NB4 (cell line): ENCODE measurements around the gene GBX2.

ENCODE experiments used
- DNase-seq: peaks from one replicate; pipeline ENCODE4 v3.0.0; 2010; ENCODE audit warnings: low read depth
- H3K4me3 ChIP-seq: one replicate; pipeline ENCODE4 v1.5.1; 2011; ENCODE audit warnings: mild to moderate bottlenecking, low read depth, low read length, moderate library complexity
- MYC ChIP-seq: IDR thresholded peaks from 2 replicates; pipeline ENCODE4 v1.6.1; 2011; ENCODE audit warnings: low read depth, low read length
- POLR2A ChIP-seq: IDR thresholded peaks from 2 replicates; pipeline ENCODE4 v1.6.1; 2011; ENCODE audit warnings: mild to moderate bottlenecking; ENCODE audit not compliant: insufficient read length; ENCODE audit errors: extremely low read depth
- TF ChIP-seq, protein P1 (sequence below): IDR thresholded peaks from one replicate; pipeline ENCODE4 v1.5.1; 2012; ENCODE audit warnings: low read depth, low read length
- TF ChIP-seq, protein P2 (sequence below): IDR thresholded peaks from 2 replicates; pipeline ENCODE4 v1.6.1; 2011; ENCODE audit warnings: low read depth, low read length

Gene GBX2

GRCh38 chr2:236195726-236196125 lies 27.5 kb upstream of the GBX2 start:
- no peak for TF ChIP-seq MYC
- TF ChIP-seq, protein P1, sequence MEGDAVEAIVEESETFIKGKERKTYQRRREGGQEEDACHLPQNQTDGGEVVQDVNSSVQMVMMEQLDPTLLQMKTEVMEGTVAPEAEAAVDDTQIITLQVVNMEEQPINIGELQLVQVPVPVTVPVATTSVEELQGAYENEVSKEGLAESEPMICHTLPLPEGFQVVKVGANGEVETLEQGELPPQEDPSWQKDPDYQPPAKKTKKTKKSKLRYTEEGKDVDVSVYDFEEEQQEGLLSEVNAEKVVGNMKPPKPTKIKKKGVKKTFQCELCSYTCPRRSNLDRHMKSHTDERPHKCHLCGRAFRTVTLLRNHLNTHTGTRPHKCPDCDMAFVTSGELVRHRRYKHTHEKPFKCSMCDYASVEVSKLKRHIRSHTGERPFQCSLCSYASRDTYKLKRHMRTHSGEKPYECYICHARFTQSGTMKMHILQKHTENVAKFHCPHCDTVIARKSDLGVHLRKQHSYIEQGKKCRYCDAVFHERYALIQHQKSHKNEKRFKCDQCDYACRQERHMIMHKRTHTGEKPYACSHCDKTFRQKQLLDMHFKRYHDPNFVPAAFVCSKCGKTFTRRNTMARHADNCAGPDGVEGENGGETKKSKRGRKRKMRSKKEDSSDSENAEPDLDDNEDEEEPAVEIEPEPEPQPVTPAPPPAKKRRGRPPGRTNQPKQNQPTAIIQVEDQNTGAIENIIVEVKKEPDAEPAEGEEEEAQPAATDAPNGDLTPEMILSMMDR: no peak
- DNase-seq: no peak
- no peak overlapping the region for H3K4me3 ChIP-seq

GRCh38 chr2:236194786-236195185 lies 26.6 kb upstream of the GBX2 start:
- no peak for DNase-seq
- TF ChIP-seq, protein P2, sequence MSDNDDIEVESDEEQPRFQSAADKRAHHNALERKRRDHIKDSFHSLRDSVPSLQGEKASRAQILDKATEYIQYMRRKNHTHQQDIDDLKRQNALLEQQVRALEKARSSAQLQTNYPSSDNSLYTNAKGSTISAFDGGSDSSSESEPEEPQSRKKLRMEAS: no peak
- no peak overlapping the region for H3K4me3 ChIP-seq

- no peak overlapping the region for H3K4me3 ChIP-seq
- no peak for DNase-seq
- no peak for TF ChIP-seq MYC
- TF ChIP-seq, protein P1: no peak
- TF ChIP-seq, protein P2: no peak
Measured at GRCh38 chr2:236193026-236193425, 24.8 kb upstream of the GBX2 start.

DNA sequence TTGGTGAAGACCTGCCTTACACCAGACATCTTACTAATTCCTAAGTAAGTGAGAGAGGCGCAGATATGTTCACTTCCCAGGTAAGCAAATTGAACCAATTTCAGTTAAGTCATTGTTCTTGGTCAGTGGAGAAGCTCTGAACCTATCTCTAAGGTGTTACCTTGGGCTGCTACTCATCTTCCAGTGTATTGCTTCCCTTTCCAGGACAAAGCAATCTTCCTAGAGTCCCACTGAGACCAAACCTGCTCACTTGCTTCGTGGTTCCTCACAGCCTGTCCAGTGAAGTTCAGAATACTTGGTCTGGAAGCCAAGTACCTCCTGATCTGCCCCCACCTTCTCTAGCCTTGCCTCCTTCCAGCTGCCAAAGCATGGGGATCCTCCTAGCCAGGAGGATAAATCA lies 22.5 kb upstream of the GBX2 start:
- no peak overlapping the region for H3K4me3 ChIP-seq

DNA sequence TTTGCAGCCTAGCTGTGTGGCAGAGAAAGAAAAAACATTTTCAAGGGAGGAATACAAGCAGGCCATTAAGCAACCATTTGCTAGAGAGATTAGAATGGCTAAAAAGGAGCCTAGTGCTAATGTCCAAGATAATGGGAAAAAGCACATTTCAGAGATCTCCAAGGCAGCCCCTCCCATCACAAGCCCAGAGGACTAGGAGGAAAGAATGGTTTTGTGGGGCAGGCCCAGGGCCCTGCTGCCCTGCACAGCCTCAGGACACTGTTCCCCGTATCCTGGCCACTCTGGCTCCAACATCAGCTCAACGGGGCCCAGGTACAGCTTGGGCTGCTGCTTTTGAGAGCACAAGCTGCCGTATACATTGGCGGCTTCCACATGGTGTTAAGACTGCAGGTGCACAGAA lies 16.5 kb upstream of the GBX2 start:
- TF ChIP-seq, protein P1: no peak
- TF ChIP-seq, protein P2: no peak
- TF ChIP-seq MYC: no peak
- no peak for TF ChIP-seq POLR2A
- DNase-seq: no peak
- H3K4me3 ChIP-seq: no peak overlapping the region

More for the DNA sequence above, 22.5 kb upstream of the GBX2 start:
- DNase-seq: no peak
- no peak for TF ChIP-seq MYC
- TF ChIP-seq, protein P2: no peak
- TF ChIP-seq POLR2A: no peak
- TF ChIP-seq, protein P1: no peak

GRCh38 chr2:236180831-236181453 lies 12.8 kb upstream of the GBX2 start:
- TF ChIP-seq, protein P2: no peak
- TF ChIP-seq, protein P1: peak; percentile 66
- TF ChIP-seq POLR2A (no peak), MYC (no peak)
- peak; percentile 81 for DNase-seq
- no peak overlapping the region for H3K4me3 ChIP-seq
